ENCODE data around the gene PDP2. TPM values are rescaled to one million over a fixed set of nuclear protein-coding genes. Genes with fewer than 3 reads are reported as not detected.
A peak's percentile ranks its signal among the peaks of the same experiment; 100 is the strongest.

Gene PDP2
- total and polyA plus RNA-seq, 9 of the 15 experiments (the other 6 are each of a cell fraction or from before 2014, with no cell fraction given) = 2.5 to 24.3 (median 7.2) TPM

DNA sequence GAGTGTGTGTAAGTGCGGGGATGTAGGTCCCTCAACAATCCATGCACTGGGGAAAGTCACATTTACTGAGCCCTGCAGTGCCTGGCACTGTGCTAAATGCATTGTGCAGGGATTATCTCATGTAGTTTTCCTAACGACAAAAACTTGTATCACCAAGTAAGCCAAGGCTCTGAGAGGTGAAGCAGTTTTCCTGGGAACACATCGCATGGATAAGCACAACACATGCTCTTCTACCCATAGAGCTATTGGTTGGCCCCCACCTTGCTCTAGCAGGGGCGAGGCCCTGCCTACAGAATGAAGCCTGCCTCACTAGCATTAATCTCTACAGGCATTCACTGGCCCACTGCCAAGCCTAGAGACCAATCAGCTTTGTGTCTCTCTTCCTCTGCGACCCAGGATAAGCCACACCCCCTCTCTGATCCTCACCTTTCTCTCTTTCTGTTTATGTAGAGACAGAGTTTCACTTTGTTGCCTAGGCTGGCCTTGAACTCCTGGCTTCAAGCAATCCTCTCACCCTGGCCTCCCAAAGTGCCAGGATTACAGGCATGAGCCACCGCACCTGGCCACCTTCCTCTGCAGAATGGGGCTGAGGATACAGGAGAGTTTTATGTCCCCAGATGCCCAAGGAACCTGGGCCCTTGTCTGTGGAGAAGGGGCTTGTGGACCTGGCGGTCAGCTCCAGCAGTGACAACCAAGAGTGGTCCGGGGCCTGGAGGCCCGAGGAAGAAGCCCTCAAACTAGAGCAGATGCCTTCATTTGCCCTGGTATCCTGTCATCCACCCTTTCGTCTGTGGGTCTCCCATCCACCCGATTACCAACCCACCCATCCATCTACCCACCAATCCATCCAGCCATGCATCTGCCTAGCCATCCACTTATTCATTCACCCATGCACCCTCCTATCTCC lies 25.6 kb downstream of the PDP2 start:
- CTCF ChIA-PET (ENCODE audit: low intra/inter-chr PET ratio) = no interaction called here
- POLR2A ChIA-PET = interaction anchor here (0.5 to 1.4 kb wide), 6 partner anchors 11 to 246 kb away, joined by 3 to 9 read pairs (median 3); partner anchors contain the start of gene CDH16
- no peak overlapping the region for H3K4me3 ChIP-seq
- no peaks in the 10 kb centered on the region for H3K9me3 ChIP-seq (replicated peaks; ENCODE audit: control insufficient read depth, insufficient read depth, low read depth, low read length)
- H3K27me3 ChIP-seq (ENCODE audit: control insufficient read depth in 2 of 2, insufficient read depth in 2 of 2, low read length in 2 of 2) = no peaks in the 10 kb centered on the region
- no peaks in the 10 kb centered on the region for H3K9me1 ChIP-seq (ENCODE audit: control insufficient read depth, insufficient read depth, low read length)
- ATAC-seq (peak; percentile 92), FAIRE-seq (peak; percentile 98), DNase-seq (ENCODE audit: extremely low read depth in 1 of 4, low spot score in 3 of 4) (peak; percentile 90 to 96 (median 94))
- peaks cover 22 to 50% of the 10 kb centered on the region in 2 experiments for H3K4me1 ChIP-seq (replicated peaks in 1 of 2; ENCODE audit: control insufficient read depth in 2 of 2, insufficient read depth in 2 of 2, low read length in 2 of 2)
- no peaks in the 10 kb centered on the region for H4K20me1 ChIP-seq (replicated peaks; ENCODE audit: control insufficient read depth, insufficient read depth, low read length)
- peak overlapping the region; percentile 72 for H2AFZ ChIP-seq (ENCODE audit: low read depth, low read length)
- in situ Hi-C loops (cut with MboI) (no loop called here), intact Hi-C loops (cut with micrococcal nuclease) (no loop called here)
- H3K79me2 ChIP-seq (ENCODE audit: control insufficient read depth, insufficient read depth, low read length) = no peaks in the 10 kb centered on the region
- no TSS peak for BruUV-seq (replicated peaks)
- no peaks in the 10 kb centered on the region for H3K36me3 ChIP-seq (ENCODE audit: control insufficient read depth, insufficient read depth, low read length)
- H3K27ac ChIP-seq (ENCODE audit: extremely low read depth, low read depth, low read length) = no peak overlapping the region
- peak overlapping the region in 1 of 2 experiments; percentile 80; a peak in 2 of 4 replicates for H3K9ac ChIP-seq (ENCODE audit: insufficient read depth in 1 of 2, low read depth in 2 of 2, low read length in 2 of 2)
- whole genome bisulfite sequencing (ENCODE audit: insufficient coverage, low coverage, missing lambda C conversion rate) = 38% methylated on average over 11 of the region's 11 CpGs
- peak overlapping the region; percentile 30 for H3K4me2 ChIP-seq (ENCODE audit: insufficient read depth, low read length)
- TF ChIP-seq SPI1 (IDR thresholded peaks at IDR 0.05; ENCODE audit: borderline replicate concordance, low read depth, low read length) (0 out of 2 replicates have a peak, but pooled peaks have one; percentile 23), NFIX (CRISPR knock-in tag; IDR thresholded peaks at IDR 0.05; ENCODE audit: low read depth) (peak; percentile 46; the same call in 1 of the 2 replicates), ZFX (CRISPR knock-in tag; IDR thresholded peaks at IDR 0.05) (peak; percentile 75), ZNF584 (CRISPR knock-in tag; IDR thresholded peaks at IDR 0.05; ENCODE audit: low read depth) (no peak), SP1 (CRISPR knock-in tag; IDR thresholded peaks at IDR 0.05) (0 out of 2 replicates have a peak, but pooled peaks have one; percentile 22), NFYB (IDR thresholded peaks at IDR 0.05; ENCODE audit: extremely low read depth, insufficient read length) (peak; percentile 31), JUND (IDR thresholded peaks at IDR 0.05; ENCODE audit: borderline replicate concordance, low read depth, low read length) (no peak), JUND (tag; IDR thresholded peaks at IDR 0.05; ENCODE audit: borderline replicate concordance, low read depth, low read length) (peak; percentile 16; the same call in 1 of the 3 replicates)
- TF ChIP-seq, protein P1, sequence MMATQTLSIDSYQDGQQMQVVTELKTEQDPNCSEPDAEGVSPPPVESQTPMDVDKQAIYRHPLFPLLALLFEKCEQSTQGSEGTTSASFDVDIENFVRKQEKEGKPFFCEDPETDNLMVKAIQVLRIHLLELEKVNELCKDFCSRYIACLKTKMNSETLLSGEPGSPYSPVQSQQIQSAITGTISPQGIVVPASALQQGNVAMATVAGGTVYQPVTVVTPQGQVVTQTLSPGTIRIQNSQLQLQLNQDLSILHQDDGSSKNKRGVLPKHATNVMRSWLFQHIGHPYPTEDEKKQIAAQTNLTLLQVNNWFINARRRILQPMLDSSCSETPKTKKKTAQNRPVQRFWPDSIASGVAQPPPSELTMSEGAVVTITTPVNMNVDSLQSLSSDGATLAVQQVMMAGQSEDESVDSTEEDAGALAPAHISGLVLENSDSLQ (IDR thresholded peaks at IDR 0.05) = peak; percentile 69
- TF ChIP-seq, protein P2, sequence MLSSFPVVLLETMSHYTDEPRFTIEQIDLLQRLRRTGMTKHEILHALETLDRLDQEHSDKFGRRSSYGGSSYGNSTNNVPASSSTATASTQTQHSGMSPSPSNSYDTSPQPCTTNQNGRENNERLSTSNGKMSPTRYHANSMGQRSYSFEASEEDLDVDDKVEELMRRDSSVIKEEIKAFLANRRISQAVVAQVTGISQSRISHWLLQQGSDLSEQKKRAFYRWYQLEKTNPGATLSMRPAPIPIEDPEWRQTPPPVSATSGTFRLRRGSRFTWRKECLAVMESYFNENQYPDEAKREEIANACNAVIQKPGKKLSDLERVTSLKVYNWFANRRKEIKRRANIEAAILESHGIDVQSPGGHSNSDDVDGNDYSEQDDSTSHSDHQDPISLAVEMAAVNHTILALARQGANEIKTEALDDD (IDR thresholded peaks at IDR 0.05) = peak; percentile 25; the same call in 1 of the 2 replicates
- TF ChIP-seq, protein P3, sequence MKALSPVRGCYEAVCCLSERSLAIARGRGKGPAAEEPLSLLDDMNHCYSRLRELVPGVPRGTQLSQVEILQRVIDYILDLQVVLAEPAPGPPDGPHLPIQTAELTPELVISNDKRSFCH (CRISPR knock-in tag; IDR thresholded peaks at IDR 0.05) = no peak
- TF ChIP-seq, protein P3 (tag; IDR thresholded peaks at IDR 0.05) = no peak
- TF ChIP-seq, protein P4, sequence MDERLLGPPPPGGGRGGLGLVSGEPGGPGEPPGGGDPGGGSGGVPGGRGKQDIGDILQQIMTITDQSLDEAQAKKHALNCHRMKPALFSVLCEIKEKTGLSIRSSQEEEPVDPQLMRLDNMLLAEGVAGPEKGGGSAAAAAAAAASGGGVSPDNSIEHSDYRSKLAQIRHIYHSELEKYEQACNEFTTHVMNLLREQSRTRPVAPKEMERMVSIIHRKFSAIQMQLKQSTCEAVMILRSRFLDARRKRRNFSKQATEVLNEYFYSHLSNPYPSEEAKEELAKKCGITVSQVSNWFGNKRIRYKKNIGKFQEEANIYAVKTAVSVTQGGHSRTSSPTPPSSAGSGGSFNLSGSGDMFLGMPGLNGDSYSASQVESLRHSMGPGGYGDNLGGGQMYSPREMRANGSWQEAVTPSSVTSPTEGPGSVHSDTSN (CRISPR knock-in tag; IDR thresholded peaks at IDR 0.05; ENCODE audit: low read depth) = no peak
- TF ChIP-seq, protein P4 (tag; conservative IDR thresholded peaks at IDR 0.05; ENCODE audit: low read depth) = peak; percentile 81

Measured in K562 (cell line).